ENCODE data around the gene CPVL. TPM values are rescaled to one million over a fixed set of nuclear protein-coding genes. Genes with fewer than 3 reads are reported as not detected.

The CPVL gene
- total RNA-seq, 1 donor from 2014 or later, result not detected

DNA sequence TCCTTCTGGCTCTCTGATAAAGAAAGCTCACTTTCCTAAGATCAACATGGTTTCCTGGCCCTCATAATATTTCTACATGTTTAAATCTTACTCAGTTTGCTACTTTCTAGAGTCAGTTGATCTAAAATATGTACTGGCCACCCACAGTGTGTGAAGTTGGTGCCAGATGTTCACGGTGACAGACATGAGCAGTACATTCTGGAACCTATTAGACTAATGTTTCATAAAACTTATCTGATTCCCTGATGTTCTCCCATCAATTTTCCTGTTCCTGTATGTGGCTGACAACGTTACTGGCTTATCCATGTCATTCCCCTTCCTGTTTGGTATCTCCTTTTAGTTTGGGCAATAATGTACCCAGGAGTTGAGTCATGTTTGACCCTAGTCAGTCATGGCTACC is 13.7 kb upstream of the CPVL start:
- H3K4me3 Mint-ChIP-seq, result no peak overlapping the region
- TF ChIP-seq, protein P1, sequence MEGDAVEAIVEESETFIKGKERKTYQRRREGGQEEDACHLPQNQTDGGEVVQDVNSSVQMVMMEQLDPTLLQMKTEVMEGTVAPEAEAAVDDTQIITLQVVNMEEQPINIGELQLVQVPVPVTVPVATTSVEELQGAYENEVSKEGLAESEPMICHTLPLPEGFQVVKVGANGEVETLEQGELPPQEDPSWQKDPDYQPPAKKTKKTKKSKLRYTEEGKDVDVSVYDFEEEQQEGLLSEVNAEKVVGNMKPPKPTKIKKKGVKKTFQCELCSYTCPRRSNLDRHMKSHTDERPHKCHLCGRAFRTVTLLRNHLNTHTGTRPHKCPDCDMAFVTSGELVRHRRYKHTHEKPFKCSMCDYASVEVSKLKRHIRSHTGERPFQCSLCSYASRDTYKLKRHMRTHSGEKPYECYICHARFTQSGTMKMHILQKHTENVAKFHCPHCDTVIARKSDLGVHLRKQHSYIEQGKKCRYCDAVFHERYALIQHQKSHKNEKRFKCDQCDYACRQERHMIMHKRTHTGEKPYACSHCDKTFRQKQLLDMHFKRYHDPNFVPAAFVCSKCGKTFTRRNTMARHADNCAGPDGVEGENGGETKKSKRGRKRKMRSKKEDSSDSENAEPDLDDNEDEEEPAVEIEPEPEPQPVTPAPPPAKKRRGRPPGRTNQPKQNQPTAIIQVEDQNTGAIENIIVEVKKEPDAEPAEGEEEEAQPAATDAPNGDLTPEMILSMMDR (IDR thresholded peaks at IDR 0.05), result no peak
- ChIA-PET POLR2A (no interaction called here), CTCF (no interaction called here)
- intact Hi-C loops (cut with micrococcal nuclease), result no loop called here
- H3K4me1 Mint-ChIP-seq, result no peaks in the 10 kb centered on the region
- no peaks in the 10 kb centered on the region for H3K36me3 Mint-ChIP-seq (ENCODE audit: low read depth)
- no peak for ATAC-seq (ENCODE audit: low read depth)
- peaks cover 31% of the 10 kb centered on the region for H3K27me3 Mint-ChIP-seq
- peaks cover 2% of the 10 kb centered on the region for H3K9me3 Mint-ChIP-seq
- no peak for DNase-seq
- H3K27ac Mint-ChIP-seq, result no peak overlapping the region

DNA sequence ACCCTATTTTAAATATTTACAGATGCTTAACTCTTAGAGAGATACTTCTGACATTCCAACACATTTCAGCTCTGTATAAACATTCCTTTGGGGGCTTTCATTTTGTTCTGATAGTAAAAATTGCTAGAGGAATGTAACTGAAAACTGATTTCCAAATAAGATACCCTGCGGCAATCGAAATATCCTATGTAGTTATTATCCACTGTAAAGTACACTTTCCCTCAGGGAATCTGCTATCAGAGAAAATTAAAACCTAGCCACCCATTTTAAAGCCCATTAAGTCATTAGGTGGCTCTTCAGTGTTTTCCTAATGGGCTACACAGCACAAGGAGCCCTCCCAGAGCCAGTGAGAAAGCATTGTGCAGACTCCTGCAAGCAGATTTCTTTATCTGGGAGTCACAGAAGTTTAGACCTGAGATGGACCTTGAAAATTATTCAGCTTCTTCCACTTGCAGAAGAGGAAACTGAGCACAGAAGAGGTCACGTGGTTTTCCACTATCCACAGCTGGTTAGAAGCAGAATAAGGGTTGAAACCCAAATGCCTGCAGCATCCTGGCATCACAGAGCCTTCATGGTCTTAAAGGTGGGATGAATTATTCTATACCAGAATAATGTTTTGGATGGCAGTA is 12.6 kb upstream of the CPVL start:
- TF ChIP-seq, protein P1 (IDR thresholded peaks at IDR 0.05), result no peak
- ChIA-PET POLR2A (no interaction called here), CTCF (no interaction called here)
- no peak overlapping the region for H3K4me3 Mint-ChIP-seq
- DNase-seq (no peak), ATAC-seq (ENCODE audit: low read depth) (no peak)
- no peaks in the 10 kb centered on the region for H3K36me3 Mint-ChIP-seq (ENCODE audit: low read depth)
- no peak overlapping the region for H3K27ac Mint-ChIP-seq
- no peaks in the 10 kb centered on the region for H3K4me1 Mint-ChIP-seq
- peaks cover 4% of the 10 kb centered on the region for H3K9me3 Mint-ChIP-seq
- intact Hi-C loops (cut with micrococcal nuclease), result no loop called here
- peaks cover 32% of the 10 kb centered on the region for H3K27me3 Mint-ChIP-seq

DNA sequence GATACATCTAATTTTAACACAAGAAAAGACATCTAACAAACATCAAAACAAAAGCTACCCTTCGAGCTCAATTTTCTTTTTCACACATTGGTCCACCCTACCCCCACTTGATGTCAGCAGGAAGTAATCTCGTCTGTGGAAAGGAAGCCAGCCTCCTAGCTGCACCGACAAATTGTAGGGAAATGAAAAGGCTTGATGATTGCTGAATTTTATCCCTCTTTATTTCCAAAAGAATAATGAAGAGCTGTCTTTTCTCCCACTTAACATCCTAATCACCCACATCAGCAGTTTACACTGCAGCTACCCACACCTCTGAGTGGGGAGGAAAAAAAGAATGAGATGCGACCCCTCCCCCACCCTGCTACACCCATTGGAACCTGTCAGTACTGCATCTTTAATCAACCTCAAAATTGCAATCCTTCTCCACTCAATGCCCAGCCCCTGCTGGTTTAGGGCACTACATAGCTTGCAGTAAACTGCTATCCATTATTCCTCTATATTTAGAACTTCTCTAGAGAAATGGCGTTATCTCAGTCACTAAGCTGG is 10.6 kb upstream of the CPVL start:
- TF ChIP-seq, protein P1 (IDR thresholded peaks at IDR 0.05), result no peak
- intact Hi-C loops (cut with micrococcal nuclease), result no loop called here
- Mint-ChIP-seq H3K27me3 (peaks cover 29% of the 10 kb centered on the region), H3K4me3 (no peak overlapping the region), H3K9me3 (peaks cover 4% of the 10 kb centered on the region), H3K36me3 (ENCODE audit: low read depth) (no peaks in the 10 kb centered on the region), H3K27ac (no peak overlapping the region), H3K4me1 (no peaks in the 10 kb centered on the region)
- CTCF ChIA-PET, result interaction anchor here (1.5 kb wide), 1 partner anchor 33 kb away, joined by 4 read pairs; no protein-coding TSS in a partner anchor
- DNase-seq (no peak), ATAC-seq (ENCODE audit: low read depth) (no peak)
- POLR2A ChIA-PET, result no interaction called here

DNA sequence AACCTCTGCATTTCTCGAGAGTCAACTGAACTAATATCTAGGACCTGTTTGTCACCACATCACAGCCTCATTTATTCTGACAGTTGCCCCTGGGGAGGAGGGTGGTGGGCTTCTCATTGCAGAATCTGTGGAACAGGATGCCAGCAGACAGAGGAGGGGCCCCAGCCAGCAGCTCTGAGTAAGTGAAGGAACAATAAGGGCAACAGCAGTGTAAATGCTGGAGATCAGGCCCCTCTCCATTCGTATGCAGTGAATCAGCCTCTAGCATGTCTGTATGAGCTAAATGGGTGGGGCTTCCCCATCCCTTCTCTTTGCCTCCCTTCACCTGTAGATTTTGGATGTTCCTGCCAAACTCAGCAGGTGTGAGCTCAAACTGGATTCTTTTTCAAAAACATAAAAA is 7.7 kb upstream of the CPVL start:
- Mint-ChIP-seq H3K27ac (no peak overlapping the region), H3K27me3 (peaks cover 27% of the 10 kb centered on the region), H3K4me3 (no peak overlapping the region), H3K4me1 (no peaks in the 10 kb centered on the region), H3K36me3 (ENCODE audit: low read depth) (no peaks in the 10 kb centered on the region), H3K9me3 (peaks cover 2% of the 10 kb centered on the region)
- POLR2A ChIA-PET, result no interaction called here
- DNase-seq (no peak), ATAC-seq (ENCODE audit: low read depth) (no peak)
- TF ChIP-seq, protein P1 (IDR thresholded peaks at IDR 0.05), result no peak
- intact Hi-C loops (cut with micrococcal nuclease), result no loop called here
- CTCF ChIA-PET, result no interaction called here

DNA sequence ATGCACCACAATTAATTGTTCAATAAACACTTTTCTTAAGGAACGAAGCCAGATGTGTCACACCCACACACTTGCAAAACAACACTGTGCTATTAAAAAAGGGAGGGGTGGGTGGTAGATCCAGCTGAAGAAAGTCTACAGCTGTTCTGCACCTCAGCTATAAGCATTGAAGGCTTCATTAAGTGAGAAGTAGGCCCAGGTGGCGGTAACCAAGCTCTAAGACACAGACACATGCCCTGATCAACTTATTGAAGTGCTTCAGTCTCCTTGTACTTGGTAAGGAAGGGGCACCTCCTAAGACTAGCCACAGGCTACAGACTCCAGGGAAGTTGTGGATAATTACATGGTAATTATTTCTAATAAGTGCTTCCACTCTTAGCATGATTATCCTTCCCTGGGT is 4.5 kb upstream of the CPVL start:
- no peak for DNase-seq
- H3K4me1 Mint-ChIP-seq, result peaks cover 7% of the 10 kb centered on the region
- intact Hi-C loops (cut with micrococcal nuclease), result no loop called here
- no peak overlapping the region for H3K27ac Mint-ChIP-seq
- TF ChIP-seq, protein P1 (IDR thresholded peaks at IDR 0.05), result no peak
- H3K4me3 Mint-ChIP-seq, result no peak overlapping the region
- ChIA-PET POLR2A (no interaction called here), CTCF (interaction anchor here (1.4 kb wide), 1 partner anchor 39 kb away, joined by 3 read pairs; no protein-coding TSS in a partner anchor)
- no peaks in the 10 kb centered on the region for H3K36me3 Mint-ChIP-seq (ENCODE audit: low read depth)
- ATAC-seq (ENCODE audit: low read depth), result no peak
- H3K9me3 Mint-ChIP-seq, result peaks cover 2% of the 10 kb centered on the region
- peaks cover 38% of the 10 kb centered on the region for H3K27me3 Mint-ChIP-seq

Data from activated B cell treated with CpG ODN at 0.5 μM for 24 hours (primary cell).